GM12865 (cell line): ENCODE results near the gene RBPMS2.

Experiments used
- DNase-seq: peaks from one replicate; pipeline ENCODE4 v3.0.0; 2010; ENCODE audit warnings: low read depth
- H3K4me3 ChIP-seq: 2 replicates; pipeline ENCODE4 v1.5.1; 2011; ENCODE audit warnings: mild to moderate bottlenecking, low read depth, low read length, control low read depth
- CTCF ChIP-seq: IDR thresholded peaks from 2 replicates; pipeline ENCODE4 v1.5.1; 2011; ENCODE audit warnings: low read length, control low read depth, low read depth, inconsistent platforms; ENCODE audit not compliant: insufficient read depth; ENCODE audit errors: missing control alignments

RBPMS2 gene

DNA sequence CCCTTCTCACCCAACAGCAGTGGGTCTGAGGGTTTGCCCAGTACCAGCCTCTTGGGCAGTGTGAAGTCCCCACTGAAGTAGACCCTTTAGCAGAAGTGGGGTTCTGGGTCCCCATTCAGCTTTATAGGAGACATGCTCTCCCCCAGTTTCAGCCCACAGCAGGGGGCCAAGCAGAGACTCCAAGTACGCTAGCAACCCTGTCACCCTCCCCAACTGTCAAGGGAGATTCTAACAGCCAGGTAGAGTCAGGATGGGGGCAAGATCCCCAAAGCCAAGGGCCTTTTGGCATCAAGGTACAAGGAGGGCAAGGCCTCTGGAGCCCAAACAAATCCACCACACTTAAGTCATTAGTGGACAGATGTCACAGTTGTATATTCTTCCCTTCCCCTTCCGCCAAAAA is 1.8 kb downstream of the RBPMS2 start:
- no peak for TF ChIP-seq CTCF
- no peak overlapping the region for H3K4me3 ChIP-seq
- no peak for DNase-seq

DNA sequence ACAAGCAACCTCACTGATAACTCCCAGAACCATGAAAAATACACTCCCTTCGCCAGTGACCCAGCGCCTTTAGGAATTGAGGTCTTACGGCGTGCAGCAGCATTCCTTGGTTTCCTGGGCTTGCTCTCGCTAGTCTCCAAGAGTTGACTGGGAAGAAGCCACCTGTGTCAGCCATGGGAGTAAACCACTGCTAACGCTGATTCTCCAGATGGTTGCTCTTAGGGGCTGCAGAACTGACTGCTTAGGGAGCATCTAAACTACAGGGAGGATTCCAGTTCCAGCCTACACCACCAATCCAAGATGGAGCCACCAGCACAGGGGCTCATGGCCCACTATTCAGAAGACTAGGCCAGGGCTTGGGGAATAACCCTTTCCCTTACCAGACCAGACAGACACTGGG is 2.4 kb downstream of the RBPMS2 start:
- TF ChIP-seq CTCF, result no peak
- DNase-seq, result no peak
- no peak overlapping the region for H3K4me3 ChIP-seq

- DNase-seq, result no peak
- TF ChIP-seq CTCF, result no peak
- H3K4me3 ChIP-seq, result no peak overlapping the region
Measured at GRCh38 chr15:64772488-64772887, 2.9 kb downstream of the RBPMS2 start.

DNA sequence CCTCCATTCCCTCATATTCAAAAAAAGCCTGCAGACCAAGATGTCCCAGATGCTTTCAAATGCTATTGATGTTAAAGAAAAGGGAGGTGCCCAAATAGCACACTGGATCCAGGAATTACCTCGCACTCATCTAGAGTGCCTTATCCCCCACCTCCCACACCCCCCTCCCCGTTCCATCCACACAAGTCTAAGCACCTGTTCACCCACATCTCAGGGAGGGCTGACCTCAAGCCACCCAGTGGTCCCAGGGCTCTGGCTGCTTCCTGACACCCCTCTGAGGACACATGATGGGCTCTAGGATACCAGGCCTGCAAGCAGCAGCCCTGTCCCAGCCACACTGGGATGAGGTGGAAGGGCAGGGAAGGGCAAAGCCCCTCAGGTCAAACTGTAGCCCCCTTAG is 4.8 kb downstream of the RBPMS2 start:
- no peak overlapping the region for H3K4me3 ChIP-seq
- DNase-seq, result no peak
- no peak for TF ChIP-seq CTCF

DNA sequence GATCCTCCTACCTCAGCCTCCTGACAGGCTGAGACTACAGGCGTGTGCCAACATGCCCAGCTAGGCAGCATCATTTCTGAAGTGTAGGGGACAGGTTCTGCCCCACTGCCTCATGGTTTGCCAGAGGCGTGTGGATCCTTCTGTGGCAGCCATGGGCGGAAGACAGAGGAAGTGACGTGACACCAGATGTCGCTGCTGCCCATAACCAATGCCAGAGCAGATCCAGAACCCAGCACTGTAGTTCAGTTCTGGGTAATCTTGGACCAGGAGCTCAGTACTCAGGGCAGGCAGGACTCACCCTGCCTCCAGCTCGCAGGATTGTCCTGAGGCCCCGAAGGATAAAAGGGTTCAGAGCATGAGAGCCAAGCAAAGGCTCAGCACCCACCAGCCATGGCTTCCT is 8.2 kb downstream of the RBPMS2 start:
- TF ChIP-seq CTCF, result no peak
- peak; percentile 16 for DNase-seq
- no peak overlapping the region for H3K4me3 ChIP-seq

GRCh38 chr15:64766058-64766457 is 9.3 kb downstream of the RBPMS2 start:
- no peak for TF ChIP-seq CTCF
- DNase-seq, result no peak
- no peak overlapping the region for H3K4me3 ChIP-seq

- no peak overlapping the region for H3K4me3 ChIP-seq
- DNase-seq, result no peak
- TF ChIP-seq CTCF, result no peak
Measured at GRCh38 chr15:64763874-64764273, 11.5 kb downstream of the RBPMS2 start.
